HepG2 (cell line): ENCODE data around the gene RAB30. TPM values are rescaled to one million over a fixed set of nuclear protein-coding genes. Genes with fewer than 3 reads are reported as not detected.

Source experiments
- ATAC-seq: fragments of 200-7000 bp; cut with Tn5 transposase; 3 replicates; pipeline ENCODE4 v1.9.1; 2020; ENCODE audit warnings: mild to moderate bottlenecking, moderate library complexity
- BruUV-seq: library from RNA; stranded (reverse); fragments of 400-500 nt; replicated peaks from 2 replicates; lab custom pipeline; 2021; lab: Mats Ljungman, UMichigan
- CTCF ChIA-PET: fragments of 300-600 bp; formaldehyde crosslinking; extraction: SDS; loops from one replicate; lab custom pipeline; 2021; ENCODE audit warnings: low total read pairs, inconsistent platforms, low intra/inter-chr PET ratio; lab: Yijun Ruan, JAX
- POLR2A ChIA-PET: fragments of 350-600 bp; sonication (Branson Sonifier 250); formaldehyde crosslinking; loops from one replicate; lab custom pipeline; 2020; ENCODE audit warnings: antibody characterized with exemption, inconsistent platforms; lab: Yijun Ruan, JAX
- DNase-seq: peaks from one replicate; pipeline ENCODE4 v3.0.0-alpha.2; 2015; ENCODE audit warnings: low spot score
- FAIRE-seq: peaks from 3 replicates; lab custom pipeline; 2011; peaks lifted over from hg19 to GRCh38; lab: Jason Lieb, UNC
- H2AFZ ChIP-seq: one replicate; pipeline ENCODE4 v1.6.1; 2011; ENCODE audit warnings: low read length, inconsistent platforms
- H3K27ac ChIP-seq: fragments of 300-600 bp; 3 replicates; pipeline ENCODE4 v1.8.0; 2011; ENCODE audit warnings: mixed run types, mild to moderate bottlenecking, mixed read lengths, low read length, inconsistent platforms; ENCODE audit not compliant: insufficient read depth; ENCODE audit errors: extremely low read length
- H3K27me3 ChIP-seq, 2 experiments: fragments of 200-600 bp in 1 of 2; 2 replicates in 1 of 2; 3 replicates in 1 of 2; pipeline versions ENCODE4 v1.6.0 to v1.8.0; 2011; ENCODE audit warnings: low read length in 2 of 2, mild to moderate bottlenecking in 2 of 2, moderate library complexity in 2 of 2, inconsistent platforms in 1 of 2; ENCODE audit not compliant: insufficient read depth in 2 of 2, control insufficient read depth in 1 of 2
- H3K36me3 ChIP-seq, 2 experiments: fragments of 200-600 bp in 1 of 2; replicated peaks in 1 of 2; 2 replicates in 1 of 2; 3 replicates in 1 of 2; pipeline versions ENCODE4 v1.5.1 to v1.8.0; 2011; ENCODE audit warnings: low read length in 2 of 2, inconsistent platforms in 1 of 2; ENCODE audit not compliant: insufficient read depth in 2 of 2, control insufficient read depth in 1 of 2
- H3K4me1 ChIP-seq: 2 replicates; pipeline ENCODE4 v1.5.1; 2012; ENCODE audit warnings: low read length, inconsistent platforms; ENCODE audit not compliant: insufficient read depth
- H3K4me2 ChIP-seq: 2 replicates; pipeline ENCODE4 v1.6.0; 2011; ENCODE audit warnings: low read depth, low read length, inconsistent platforms
- H3K4me3 ChIP-seq, 3 experiments: fragments of 200-600 bp in 1 of 3; sonication (generic), shearing (Covaris generic) in 1 of 3; replicated peaks in 1 of 3; 2 replicates each; pipeline ENCODE4 v1.5.1; 2011 to 2016; ENCODE audit warnings: low read length in 3 of 3, inconsistent platforms in 2 of 3, low read depth in 2 of 3, mild to moderate bottlenecking in 2 of 3, control low read depth in 1 of 3, mixed read lengths in 1 of 3; ENCODE audit not compliant: insufficient read depth in 1 of 3
- H3K79me2 ChIP-seq: one replicate; pipeline ENCODE4 v1.6.1; 2011; ENCODE audit warnings: low read length, inconsistent platforms; ENCODE audit not compliant: insufficient read depth
- H3K9ac ChIP-seq: 2 replicates; pipeline ENCODE4 v1.6.0; 2011; ENCODE audit warnings: mild to moderate bottlenecking, low read depth, low read length, inconsistent platforms; ENCODE audit not compliant: insufficient read depth
- H3K9me3 ChIP-seq: 2 replicates; pipeline ENCODE4 v1.5.1; 2012; ENCODE audit warnings: mild to moderate bottlenecking, low read length
- H4K20me1 ChIP-seq: 2 replicates; pipeline ENCODE4 v1.6.0; 2011; ENCODE audit warnings: inconsistent platforms, mild to moderate bottlenecking, low read length, moderate library complexity; ENCODE audit not compliant: insufficient read depth
- CAMTA2 ChIP-seq: sonication (generic); formaldehyde crosslinking; IDR thresholded peaks from 2 replicates; pipeline ENCODE4 v1.4.0; 2020; ENCODE audit warnings: mild to moderate bottlenecking, missing genetic modification reagents, borderline replicate concordance
- ELF4 ChIP-seq: sonication (generic); formaldehyde crosslinking; IDR thresholded peaks from 2 replicates; pipeline ENCODE4 v1.5.0; 2020; ENCODE audit warnings: missing genetic modification reagents, mild to moderate bottlenecking, moderate library complexity, borderline replicate concordance
- MED1 ChIP-seq: sonication (generic); formaldehyde crosslinking; IDR thresholded peaks from 2 replicates; pipeline ENCODE4 v1.4.0; 2020; ENCODE audit warnings: missing genetic modification reagents
- RELA ChIP-seq: sonication (generic); formaldehyde crosslinking; IDR thresholded peaks from 2 replicates; pipeline ENCODE4 v1.4.0; 2020; ENCODE audit warnings: missing genetic modification reagents
- ZNF20 ChIP-seq: sonication (generic); formaldehyde crosslinking; IDR thresholded peaks from 2 replicates; pipeline ENCODE4 v1.4.0; 2020; ENCODE audit warnings: mild to moderate bottlenecking, moderate library complexity, missing genetic modification reagents
- WGBS: methylation state at CpG from one replicate; pipeline ENCODE4 v1.1.6; 2017; ENCODE audit warnings: low lambda C conversion rate; 5-methylcytosine and 5-hydroxymethylcytosine counted together
- in situ Hi-C: cut with HindIII; loops from 2 replicates; pipeline ENCODE4 v1.10.0; 2017; ENCODE audit warnings: low pct_unique_long_range_greater_than_20kb; ENCODE audit not compliant: extremely low pct_ligation_motif_present
- intact Hi-C: fragments of 100-400 bp; cut with micrococcal nuclease; formaldehyde crosslinking; loops from one replicate; pipeline ENCODE4 v1.10.0; 2022; ENCODE audit not compliant: unreplicated experiment
- polyA plus RNA-seq, 8 experiments: library from polyadenylated mRNA; depleted of rRNA in 3 of 8; stranded (reverse) in 7 of 8; unstranded in 1 of 8; fragments of >200 nt; fragmentation: Illumina TruSeq in 4 of 8; extraction: Trizol in 4 of 8; gene quantifications; 2 replicates each; pipeline versions ENCODE4 v1.2.1 to v1.2.3, GENCODE V29; 2011 to 2016; ENCODE audit warnings: low read depth in 4 of 8, missing spikeins in 1 of 8, mixed read lengths in 1 of 8; ENCODE audit not compliant: insufficient read depth in 1 of 8
- total RNA-seq, 5 experiments: library from RNA; depleted of rRNA; stranded (reverse); fragments of >200 nt; fragmentation: Illumina TruSeq; extraction: Trizol; gene quantifications; 2 replicates each; pipeline ENCODE4 v1.2.3, GENCODE V29; 2016; ENCODE audit warnings: low read depth in 1 of 5

RAB30 gene
- total and polyA plus RNA-seq, 2 of the 13 experiments (the other 11 are each of a cell fraction or from before 2014, with no cell fraction given): 3.7 to 5.0 TPM

GRCh38 chr11:82975882-82976281 lies 95.8 kb downstream of the RAB30 start:
- POLR2A ChIA-PET: no interaction called here
- in situ Hi-C loops (no loop called here), intact Hi-C loops (no loop called here)
- Histone ChIP-seq H3K79me2 (no peaks in the 10 kb centered on the region), H3K4me2 (no peak overlapping the region), H3K4me1 (peaks cover 19% of the 10 kb centered on the region), H3K36me3 (no peaks in the 10 kb centered on the region), H2AFZ (no peak overlapping the region), H3K9ac (no peak overlapping the region), H3K9me3 (no peaks in the 10 kb centered on the region), H3K27ac (no peak overlapping the region), H4K20me1 (no peaks in the 10 kb centered on the region), H3K27me3 (no peaks in the 10 kb centered on the region)
- CTCF ChIA-PET: no interaction called here
- ATAC-seq (no peak), FAIRE-seq (no peak), DNase-seq (no peak)
- no TSS peak for BruUV-seq
- TF ChIP-seq ZNF20 (CRISPR knock-in tag) (no peak), MED1 (CRISPR knock-in tag) (no peak), ELF4 (no peak)
- TF ChIP-seq, all 625 proteins: peak for 0
- no peak overlapping the region for H3K4me3 ChIP-seq

GRCh38 chr11:82974851-82975250 lies 96.8 kb downstream of the RAB30 start:
- H3K4me2 ChIP-seq: no peak overlapping the region
- ChIA-PET POLR2A (no interaction called here), CTCF (no interaction called here)
- no peaks in the 10 kb centered on the region for H3K36me3 ChIP-seq
- in situ Hi-C loops: no loop called here
- 84% methylated on average over 2 of the region's 2 CpGs for WGBS
- intact Hi-C loops: no loop called here
- H3K79me2 ChIP-seq: no peaks in the 10 kb centered on the region
- no peaks in the 10 kb centered on the region for H4K20me1 ChIP-seq
- no peak for DNase-seq
- H2AFZ ChIP-seq: no peak overlapping the region
- H3K27me3 ChIP-seq: no peaks in the 10 kb centered on the region; a peak in 1 of 5 replicates
- H3K9ac ChIP-seq: no peak overlapping the region
- no peak for ATAC-seq
- no peaks in the 10 kb centered on the region for H3K9me3 ChIP-seq
- BruUV-seq: no TSS peak
- no peak overlapping the region for H3K4me3 ChIP-seq
- FAIRE-seq: no peak
- TF ChIP-seq RELA (CRISPR knock-in tag) (no peak), CAMTA2 (CRISPR knock-in tag) (no peak)
- peaks cover 19% of the 10 kb centered on the region for H3K4me1 ChIP-seq
- no peak overlapping the region for H3K27ac ChIP-seq
